ENCODE data around the gene CEACAM6.

The CEACAM6 gene

DNA sequence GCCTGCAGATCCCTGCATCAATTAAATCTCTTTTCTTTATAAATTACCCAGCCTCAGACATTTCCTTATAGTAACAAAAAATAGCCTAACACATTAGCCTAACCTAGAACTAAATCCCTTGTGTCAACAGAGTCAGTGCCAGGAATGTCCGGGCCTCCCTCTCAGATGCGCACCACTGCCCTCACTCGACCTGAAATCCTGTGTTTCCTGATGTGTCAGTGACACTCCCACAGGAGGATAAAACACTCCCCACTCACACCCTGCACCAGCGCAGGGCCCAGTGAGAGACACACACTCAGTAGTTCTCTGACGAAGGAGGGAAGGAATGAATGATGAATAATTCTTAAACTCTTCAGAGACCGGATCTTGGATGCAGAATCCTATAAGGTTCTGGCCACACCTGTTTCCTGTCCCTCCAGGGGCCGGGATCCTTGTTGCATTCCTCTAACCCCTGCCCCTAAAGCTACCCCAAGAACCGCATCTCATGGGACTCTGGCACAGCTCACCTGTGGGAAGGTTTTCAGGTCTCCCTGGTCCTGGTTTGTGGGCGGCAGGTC, 44.2 kb downstream of the CEACAM6 start:
- DNase-seq = no peak

DNA sequence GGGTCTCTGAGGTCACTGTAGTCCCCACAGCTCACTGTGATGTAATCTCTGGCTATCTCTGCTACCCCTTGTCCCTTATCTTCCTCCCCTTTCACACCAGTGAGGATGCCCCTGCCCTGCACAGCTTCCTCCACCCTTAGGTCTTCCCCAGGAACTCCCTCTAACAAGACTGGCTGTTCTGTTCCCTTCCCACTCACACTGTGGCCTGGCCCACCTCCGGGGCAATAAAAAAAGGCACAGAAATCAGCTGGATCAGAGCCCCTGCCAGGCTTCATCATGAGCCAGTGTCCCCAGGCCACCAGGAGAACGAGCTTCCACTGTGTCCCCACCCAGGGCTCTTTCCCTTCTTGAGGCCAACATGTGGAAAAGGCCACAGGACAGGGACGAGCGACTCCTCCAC, 45.7 kb downstream of the CEACAM6 start:
- DNase-seq = no peak

DNA sequence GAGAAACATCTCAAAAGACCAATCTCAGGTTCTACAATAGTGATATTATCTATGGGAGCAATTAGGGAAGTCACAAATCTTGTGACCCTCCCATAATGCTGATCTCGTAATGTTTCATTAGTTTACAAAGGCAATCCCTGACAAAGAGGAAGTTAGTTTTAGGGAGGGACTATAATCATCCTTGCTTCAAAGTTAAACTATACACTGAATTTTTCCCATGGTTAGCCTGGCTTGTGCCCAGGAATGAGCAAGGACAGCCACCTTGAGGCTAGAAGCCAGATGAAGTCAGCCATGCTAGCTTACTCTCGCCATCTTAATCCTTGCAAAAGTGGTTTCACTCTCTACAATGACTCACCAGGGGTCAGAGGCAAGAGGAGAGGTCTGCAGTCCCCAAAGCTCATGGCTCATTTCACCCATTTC, 46.5 kb downstream of the CEACAM6 start:
- DNase-seq = no peak

DNA sequence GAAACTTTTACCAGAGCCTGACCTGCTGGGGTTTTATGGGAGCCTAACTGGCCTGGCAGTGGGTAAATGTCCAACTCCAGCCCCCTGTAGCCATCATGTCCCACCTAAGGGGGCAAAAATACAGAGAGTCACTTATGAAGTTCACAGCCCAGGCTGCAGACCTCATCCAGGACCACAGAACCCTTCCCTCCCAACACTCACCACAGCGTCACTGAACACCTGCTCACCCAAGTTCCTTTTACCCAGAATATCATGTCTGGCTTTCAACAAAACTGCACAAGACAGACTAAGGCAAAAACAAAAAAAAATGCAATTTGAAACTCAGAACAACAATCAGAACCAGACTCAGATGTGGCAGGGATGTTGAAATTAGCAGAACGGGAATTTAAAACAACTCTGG, 47.4 kb downstream of the CEACAM6 start:
- DNase-seq = no peak

DNA sequence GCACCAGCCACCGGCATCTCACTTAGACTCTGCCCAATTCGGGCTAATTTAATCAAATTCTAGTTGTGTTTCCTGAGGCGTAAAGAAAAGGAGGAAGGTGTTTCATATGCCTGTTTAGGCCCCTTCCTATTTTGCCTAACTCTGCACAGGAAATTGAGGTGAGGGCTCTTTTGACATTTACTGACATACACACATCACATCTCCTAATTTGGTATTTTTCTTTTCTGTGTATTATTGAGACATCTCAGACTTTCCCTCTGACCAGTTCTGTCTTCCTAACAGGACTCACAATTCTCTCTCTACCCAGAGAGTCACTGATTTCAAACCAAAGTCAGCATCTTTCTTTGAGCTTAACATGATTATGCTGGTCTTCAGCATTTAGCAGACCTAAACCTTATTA, 49.0 kb downstream of the CEACAM6 start:
- DNase-seq = no peak

DNA sequence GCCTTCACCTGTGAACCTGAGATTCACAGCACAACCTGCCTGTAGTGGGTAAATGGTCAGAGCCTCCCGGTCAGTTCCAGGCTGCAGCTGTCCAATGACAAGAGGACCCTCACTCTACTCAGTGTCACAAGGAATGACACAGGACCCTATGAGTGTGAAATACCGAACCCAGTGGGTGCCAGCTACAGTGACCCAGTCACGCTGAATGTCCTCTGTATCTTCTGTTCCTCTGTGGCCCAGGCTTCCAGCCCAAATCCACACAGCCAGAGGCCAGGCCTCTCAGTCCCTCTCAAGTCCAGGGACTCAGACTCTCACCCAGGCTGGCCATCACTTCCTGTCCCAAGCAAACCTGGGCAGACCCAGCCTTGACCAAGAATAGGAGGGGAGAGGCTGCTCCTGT, 51.8 kb downstream of the CEACAM6 start:
- no peak for DNase-seq

DNA sequence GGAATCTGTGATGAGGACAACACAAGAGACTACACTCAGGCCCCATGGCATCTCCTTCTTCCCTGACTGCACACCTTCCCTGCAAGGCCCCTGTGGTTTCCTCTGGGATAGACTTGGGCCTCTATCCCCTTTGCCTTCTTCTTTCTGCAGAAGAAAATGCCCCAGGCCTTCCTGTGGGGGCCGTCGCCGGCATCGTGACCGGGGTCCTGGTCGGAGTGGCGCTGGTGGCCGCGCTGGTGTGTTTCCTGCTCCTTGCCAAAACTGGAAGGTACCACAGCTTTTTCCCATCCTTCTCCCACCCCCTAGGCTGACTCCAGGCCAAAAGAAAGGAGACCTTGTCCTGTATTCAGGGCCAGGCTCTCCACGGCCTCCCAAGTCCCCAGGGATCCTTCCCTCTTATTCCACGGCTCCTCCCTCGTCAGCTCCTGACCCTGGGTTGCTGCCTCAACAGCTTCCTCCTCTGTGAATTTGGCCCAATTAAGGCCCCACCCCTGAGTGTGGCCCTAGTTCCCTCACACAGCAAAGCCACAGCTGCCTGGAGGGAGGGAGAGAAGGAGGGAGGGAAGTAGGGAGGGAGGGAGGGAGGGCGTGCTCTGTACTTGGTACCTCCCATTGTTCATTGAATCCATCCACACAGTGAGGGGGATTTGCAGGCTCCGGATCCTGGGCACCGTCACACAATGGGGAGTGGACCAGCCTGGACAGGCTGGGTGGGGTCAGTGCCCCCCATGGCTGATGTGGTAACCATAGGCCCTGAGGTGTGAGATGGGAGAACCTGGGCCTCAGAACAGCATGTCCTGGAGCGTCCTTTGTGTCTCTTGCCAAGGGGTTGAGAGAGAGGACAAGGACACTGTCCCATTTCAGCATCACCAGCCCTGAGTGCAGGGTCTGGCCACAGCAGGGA, 53.6 kb downstream of the CEACAM6 start:
- no peak for DNase-seq

DNA sequence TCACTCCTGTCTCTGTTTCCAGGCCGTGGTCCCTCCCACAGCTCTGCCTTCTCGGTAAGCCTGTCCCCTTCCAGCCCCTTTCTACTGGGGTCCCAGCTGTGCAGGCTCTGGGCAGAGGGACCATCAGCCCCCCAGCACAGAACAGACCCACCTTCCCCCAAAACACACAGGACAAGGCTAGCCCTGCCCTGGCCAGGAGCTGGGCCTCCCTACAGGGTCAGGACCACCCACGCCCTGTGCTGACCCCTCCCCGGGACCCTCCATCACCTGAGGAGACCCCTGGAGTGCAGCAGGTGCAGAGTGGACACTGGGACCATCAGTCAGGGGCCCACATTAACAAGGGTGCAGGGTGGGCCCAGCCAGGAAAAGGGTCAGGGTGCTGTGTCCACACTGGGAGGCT, 55.0 kb downstream of the CEACAM6 start:
- DNase-seq = no peak

DNA sequence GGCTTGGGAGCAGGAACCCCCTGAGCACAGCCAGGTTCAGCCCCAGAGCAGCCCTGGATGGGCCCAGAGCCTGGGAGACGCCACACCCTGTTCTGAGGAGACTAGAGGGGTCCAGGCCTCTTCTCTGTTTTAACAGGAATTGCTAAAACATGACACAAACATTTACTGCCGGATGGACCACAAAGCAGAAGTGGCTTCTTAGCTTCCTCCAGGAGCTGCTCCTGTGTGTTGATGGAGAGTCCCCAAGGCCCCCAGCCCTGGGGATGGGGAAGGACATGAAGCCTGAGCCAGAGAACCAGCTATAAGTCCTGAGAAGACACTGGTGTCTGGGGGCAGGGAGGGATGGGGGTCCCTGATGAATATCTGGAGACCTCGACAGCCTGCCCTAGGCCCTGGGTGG, 55.7 kb downstream of the CEACAM6 start:
- no peak for DNase-seq

DNA sequence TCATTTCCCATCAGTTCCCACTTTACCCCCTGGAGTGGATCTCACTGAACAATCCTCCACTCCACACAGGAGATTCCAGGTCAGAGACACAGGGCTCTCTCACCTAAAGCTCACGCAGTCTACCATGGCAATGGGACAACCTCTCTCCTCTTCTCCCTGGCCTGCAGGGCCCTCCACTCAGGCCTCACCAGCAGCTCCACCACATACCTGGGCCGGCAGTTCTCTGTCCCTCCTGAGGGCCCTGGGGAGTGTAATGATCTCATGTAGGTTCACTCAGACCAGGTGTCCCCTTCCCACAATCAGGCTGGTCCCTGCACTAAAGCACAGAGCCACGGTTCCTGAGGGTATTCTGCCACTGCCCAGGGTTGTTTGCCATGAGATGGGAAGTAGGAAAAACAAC, 56.7 kb downstream of the CEACAM6 start:
- DNase-seq = no peak

DNA sequence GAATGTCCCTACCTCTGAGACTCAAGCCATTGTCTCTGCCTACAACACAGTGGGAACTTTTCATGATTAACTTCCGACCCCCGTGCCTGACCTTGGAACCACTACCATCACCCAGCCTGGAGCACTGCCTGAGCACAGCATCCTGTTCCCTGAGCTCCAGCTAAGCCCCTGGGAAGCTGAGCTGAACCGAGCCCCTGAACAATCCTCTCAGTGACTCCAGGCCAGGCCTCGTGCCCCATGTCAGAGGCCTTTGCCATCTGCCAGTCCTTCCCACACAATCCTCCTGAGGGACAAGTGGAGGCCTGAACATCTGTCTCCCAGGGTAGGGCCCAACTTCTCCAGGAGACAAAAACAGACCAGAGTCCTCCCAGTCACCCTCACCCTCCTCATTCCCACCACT, 58.6 kb downstream of the CEACAM6 start:
- no peak for DNase-seq

DNA sequence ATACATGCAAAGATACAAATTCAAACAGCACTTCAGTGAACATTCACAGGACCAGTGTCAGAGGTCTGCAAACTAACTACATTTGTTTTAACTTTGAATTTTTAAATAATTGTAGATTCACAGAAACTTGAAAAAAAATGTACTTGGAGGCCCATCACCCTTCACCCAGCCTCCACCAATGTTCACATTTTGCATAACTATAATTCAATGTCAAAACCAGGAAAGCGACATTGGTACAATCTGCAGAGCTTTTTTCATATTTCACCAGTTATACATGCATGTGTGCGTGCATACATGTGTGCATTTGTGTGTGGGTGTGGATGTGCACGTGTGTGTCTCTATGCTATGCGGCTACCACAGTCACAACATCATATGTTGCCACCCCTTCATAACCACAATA, 60.0 kb downstream of the CEACAM6 start:
- no peak for DNase-seq

DNA sequence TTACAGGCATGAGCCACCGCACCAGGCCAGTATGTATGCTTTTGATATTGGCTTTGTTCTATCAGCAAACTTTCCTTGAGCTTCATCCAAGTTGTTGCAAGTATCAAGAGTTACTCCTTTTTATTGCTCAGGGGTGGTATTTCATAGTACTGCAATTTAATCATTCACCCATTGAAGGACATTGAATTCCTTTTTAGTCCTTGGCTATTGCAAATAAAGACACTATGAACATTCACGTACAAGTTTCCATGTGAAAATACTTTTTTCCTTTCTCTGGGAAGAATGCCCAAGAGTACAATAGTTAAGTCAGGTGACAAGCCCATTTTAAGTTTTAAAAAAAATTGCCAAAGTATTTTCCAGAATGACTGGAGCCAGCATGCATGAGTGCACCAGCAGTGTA, 61.4 kb downstream of the CEACAM6 start:
- DNase-seq = no peak

DNA sequence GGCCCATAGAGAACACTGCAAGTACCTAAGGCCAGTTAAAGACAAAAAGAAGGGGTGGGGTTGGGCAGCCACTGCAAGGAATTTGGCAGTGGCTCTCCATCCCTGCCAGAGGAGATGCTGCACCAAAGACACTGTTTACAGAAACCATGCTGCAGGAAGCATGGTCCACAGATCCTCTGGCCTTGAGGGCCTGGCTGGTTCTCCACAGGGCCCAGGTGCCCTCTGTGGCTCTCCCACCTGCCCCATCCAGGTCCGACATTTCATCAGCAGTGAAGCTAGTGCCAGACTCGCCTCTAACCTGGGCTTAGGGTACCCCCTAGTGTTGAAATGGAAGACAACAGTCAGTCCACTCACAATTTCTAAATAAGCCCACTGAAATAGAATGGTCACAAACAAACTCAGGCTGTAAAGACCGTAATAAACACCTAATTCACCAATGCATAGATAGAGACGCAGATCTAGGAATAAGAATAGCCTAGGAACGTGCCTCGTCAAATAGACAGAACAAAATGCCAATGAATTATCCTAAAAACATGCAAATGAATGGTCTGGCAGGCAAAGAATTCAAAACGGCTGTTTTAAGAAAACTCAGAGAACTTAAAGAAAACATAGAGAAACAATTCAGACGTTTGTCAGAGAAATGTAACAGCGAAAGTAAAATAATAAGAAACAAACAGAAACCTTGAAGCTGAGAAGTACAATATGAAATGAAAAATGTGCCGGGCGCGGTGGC, 65.8 kb downstream of the CEACAM6 start:
- DNase-seq = peak; percentile 55
